Cardiac muscle cell (in vitro differentiated cells and primary cell): Measurements from ENCODE around the gene EIF5. TPM values are rescaled to one million over a fixed set of nuclear protein-coding genes. Genes with fewer than 3 reads are reported as not detected.

Experiments used
- DNase-seq, 2 donors: peaks; one replicate each; pipeline versions ENCODE4 v3.0.0 to v3.0.0-alpha.2; 2010 to 2017; ENCODE audit warnings: low read depth in 1 of 2, low spot score in 1 of 2
- H3K27ac ChIP-seq: fragments of 200-600 bp; sonication (generic); 2 replicates; pipeline ENCODE4 v1.5.1; 2016
- H3K27me3 ChIP-seq: fragments of 200-600 bp; sonication (generic); 2 replicates; pipeline ENCODE4 v1.6.0; 2016; ENCODE audit warnings: control low read depth
- H3K36me3 ChIP-seq: fragments of 200-600 bp; sonication (generic); 2 replicates; pipeline ENCODE4 v1.5.1; 2016; ENCODE audit warnings: control low read depth
- H3K4me1 ChIP-seq: fragments of 200-600 bp; sonication (generic); 2 replicates; pipeline ENCODE4 v1.8.1; 2017; ENCODE audit warnings: low read depth, mild to moderate bottlenecking, mixed run types
- H3K4me3 ChIP-seq: fragments of 200-600 bp; sonication (generic); 2 replicates; pipeline ENCODE4 v1.5.1; 2016; ENCODE audit warnings: mild to moderate bottlenecking
- H3K9me3 ChIP-seq: fragments of 200-600 bp; sonication (generic); 2 replicates; pipeline ENCODE4 v1.5.1; 2017; ENCODE audit warnings: low read depth, mild to moderate bottlenecking, control low read depth
- CTCF ChIP-seq: IDR thresholded peaks from 2 replicates; pipeline ENCODE4 v1.5.1; 2012; ENCODE audit warnings: low read depth, mild to moderate bottlenecking, low read length
- polyA plus RNA-seq: library from polyadenylated mRNA; unstranded; fragments of >200 nt; fragmentation: Nextera tagmentation; extraction: Ambion mirVana; gene quantifications from 2 replicates; pipeline ENCODE4 v1.2.1, GENCODE V29; 2016
- total RNA-seq: library from RNA; depleted of rRNA; stranded (reverse); fragments of >200 nt; gene quantifications from 2 replicates; pipeline ENCODE4 v1.2.3, GENCODE V29; 2016

EIF5 gene
- total and polyA plus RNA-seq, 2 experiments from 2014 or later: 149 to 441 TPM

- no peak for TF ChIP-seq CTCF
- Histone ChIP-seq H3K4me3 (no peak overlapping the region), H3K27me3 (no peaks in the 10 kb centered on the region), H3K36me3 (no peaks in the 10 kb centered on the region), H3K4me1 (no peaks in the 10 kb centered on the region), H3K27ac (no peak overlapping the region), H3K9me3 (no peaks in the 10 kb centered on the region)
- DNase-seq: no peak
Observed at GRCh38 chr14:103319422-103319821, 14.6 kb upstream of the EIF5 start.

- no peak for TF ChIP-seq CTCF
- Histone ChIP-seq H3K4me3 (no peak overlapping the region), H3K27me3 (no peaks in the 10 kb centered on the region), H3K9me3 (no peaks in the 10 kb centered on the region), H3K36me3 (no peaks in the 10 kb centered on the region), H3K27ac (no peak overlapping the region), H3K4me1 (no peaks in the 10 kb centered on the region)
- no peak for DNase-seq
Observed at GRCh38 chr14:103326078-103326477, 8.0 kb upstream of the EIF5 start.

DNA sequence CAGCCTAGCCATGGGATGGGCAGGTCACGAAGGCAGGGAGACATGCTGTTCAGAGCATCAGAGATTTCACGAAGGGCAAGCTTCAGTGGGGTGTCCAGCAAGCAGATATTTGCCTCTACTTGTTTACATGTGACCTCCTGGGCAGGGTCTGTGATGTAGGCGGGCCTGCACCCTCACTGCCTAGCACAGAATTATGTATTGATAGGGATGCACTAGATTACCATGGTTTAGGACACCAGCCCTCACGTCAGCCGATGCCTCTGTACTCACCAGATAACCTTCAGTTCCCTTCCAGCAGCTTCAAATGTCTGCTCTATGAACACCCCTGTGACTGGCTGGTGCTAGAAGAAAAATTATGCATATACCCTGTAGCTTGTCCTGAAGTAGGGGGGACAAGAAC lies 5.1 kb upstream of the EIF5 start:
- H3K27ac ChIP-seq: no peak overlapping the region
- TF ChIP-seq CTCF: no peak
- no peaks in the 10 kb centered on the region for H3K27me3 ChIP-seq
- H3K4me3 ChIP-seq: no peak overlapping the region
- no peaks in the 10 kb centered on the region for H3K36me3 ChIP-seq
- H3K4me1 ChIP-seq: no peaks in the 10 kb centered on the region
- H3K9me3 ChIP-seq: no peaks in the 10 kb centered on the region
- no peak for DNase-seq

GRCh38 chr14:103329401-103330347 lies 4.4 kb upstream of the EIF5 start:
- Histone ChIP-seq H3K9me3 (no peaks in the 10 kb centered on the region), H3K4me3 (no peak overlapping the region), H3K27ac (no peak overlapping the region), H3K27me3 (no peaks in the 10 kb centered on the region), H3K4me1 (no peaks in the 10 kb centered on the region), H3K36me3 (no peaks in the 10 kb centered on the region)
- peak in 1 of 2 donors; percentile 83 for DNase-seq
- no peak for TF ChIP-seq CTCF

DNA sequence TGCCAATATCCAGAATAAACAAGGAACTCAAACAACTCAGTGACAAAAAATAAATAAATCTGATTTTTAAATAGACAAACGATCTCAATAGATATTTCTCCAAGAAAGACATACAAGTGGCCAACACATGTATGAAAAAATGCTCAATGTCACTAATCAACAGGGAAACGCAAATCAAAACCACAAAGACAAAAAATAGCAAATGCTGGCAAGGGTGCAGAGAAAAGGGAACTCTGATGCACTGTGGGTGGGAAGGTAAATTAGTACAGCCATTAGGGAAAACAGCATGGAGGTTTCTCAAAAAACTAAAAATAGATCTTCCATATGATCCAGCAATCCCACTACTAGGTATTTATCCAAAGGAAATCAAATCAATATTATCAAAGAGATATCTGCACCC lies 3.5 kb upstream of the EIF5 start:
- Histone ChIP-seq H3K27ac (no peak overlapping the region), H3K27me3 (no peaks in the 10 kb centered on the region), H3K4me3 (no peak overlapping the region), H3K36me3 (peaks cover 2% of the 10 kb centered on the region), H3K4me1 (peaks cover 2% of the 10 kb centered on the region), H3K9me3 (no peaks in the 10 kb centered on the region)
- DNase-seq: no peak
- TF ChIP-seq CTCF: no peak
